GM12878 (cell line): ENCODE measurements around the gene HSD17B1. TPM values are rescaled to one million over a fixed set of nuclear protein-coding genes. Genes with fewer than 3 reads are reported as not detected.

ENCODE experiments used
- CUX1 ChIP-seq: IDR thresholded peaks from 2 replicates; pipeline ENCODE4 v1.6.1; 2012; ENCODE audit warnings: improper control_type of control experiment, low read depth, low read length; ENCODE audit not compliant: insufficient replicate concordance
- FOXK2 ChIP-seq: fragments of 450-650 bp; IDR thresholded peaks from 2 replicates; pipeline ENCODE4 v1.6.1; 2017; ENCODE audit warnings: mild to moderate bottlenecking, moderate library complexity
- GATAD2B ChIP-seq: fragments of 450-650 bp; conservative IDR thresholded peaks from 2 replicates; pipeline ENCODE4 v1.6.1; 2017; ENCODE audit warnings: low read depth, mild to moderate bottlenecking, moderate library complexity
- IKZF2 ChIP-seq, 2 experiments: fragments of 450-650 bp; IDR thresholded peaks; 2 replicates each; pipeline ENCODE4 v1.6.1; 2017; ENCODE audit warnings: mild to moderate bottlenecking in 2 of 2, moderate library complexity in 2 of 2
- KLF5 ChIP-seq: fragments of 450-650 bp; IDR thresholded peaks from 2 replicates; pipeline ENCODE4 v1.6.1; 2014; ENCODE audit warnings: mild to moderate bottlenecking; ENCODE audit not compliant: partially characterized antibody
- NRF1 ChIP-seq: conservative IDR thresholded peaks from 2 replicates; pipeline ENCODE4 v1.6.1; 2011; ENCODE audit warnings: mild to moderate bottlenecking, low read depth, low read length, improper control_type of control experiment
- PKNOX1 ChIP-seq: fragments of 450-650 bp; IDR thresholded peaks from 2 replicates; pipeline ENCODE4 v1.6.1; 2016; ENCODE audit warnings: mild to moderate bottlenecking
- PML ChIP-seq: IDR thresholded peaks from 2 replicates; pipeline ENCODE4 v1.6.1; 2012; ENCODE audit warnings: low read length, inconsistent platforms
- PRDM15 ChIP-seq: fragments of 450-650 bp; formaldehyde crosslinking; IDR thresholded peaks from 2 replicates; pipeline ENCODE4 v1.4.0; 2020; ENCODE audit warnings: mild to moderate bottlenecking, moderate library complexity
- RELA ChIP-seq: fragments of 450-650 bp; IDR thresholded peaks from 2 replicates; pipeline ENCODE4 v1.8.0; 2014; ENCODE audit warnings: borderline replicate concordance; ENCODE audit not compliant: partially characterized antibody
- RFX5 ChIP-seq: IDR thresholded peaks from 2 replicates; pipeline ENCODE4 v1.6.1; 2011; ENCODE audit warnings: low read depth, low read length, improper control_type of control experiment
- TCF3 ChIP-seq: IDR thresholded peaks from 2 replicates; pipeline ENCODE4 v1.6.1; 2012; ENCODE audit warnings: low read depth, mild to moderate bottlenecking, low read length, borderline replicate concordance; ENCODE audit not compliant: insufficient read depth
- ZNF592 ChIP-seq: fragments of 450-650 bp; IDR thresholded peaks from 2 replicates; pipeline ENCODE4 v1.6.1; 2017; ENCODE audit warnings: mild to moderate bottlenecking, moderate library complexity
- polyA plus RNA-seq, 11 experiments: library from polyadenylated mRNA; depleted of rRNA in 4 of 11; unstranded in 6 of 11; stranded (reverse) in 5 of 11; fragments of >200 nt; fragmentation: Nextera tagmentation in 4 of 11; fragmentation: Illumina TruSeq in 1 of 11; extraction: Ambion mirVana in 4 of 11; extraction: Trizol in 1 of 11; gene quantifications; 1 replicate in 1 of 11; 2 replicates in 10 of 11; pipeline versions ENCODE4 v1.2.1 to v1.2.3, GENCODE V29; 2011 to 2016; ENCODE audit warnings: inconsistent platforms in 2 of 11, missing spikeins in 2 of 11, low read depth in 1 of 11
- total RNA-seq, 4 experiments: library from RNA; depleted of rRNA in 3 of 4; stranded (reverse); fragments of >200 nt in 3 of 4; fragmentation: Illumina TruSeq in 1 of 4; extraction: Trizol in 1 of 4; gene quantifications; 2 replicates each; pipeline versions ENCODE4 v1.2.1 to v1.2.3, GENCODE V29; 2013 to 2021

The HSD17B1 gene
- total and polyA plus RNA-seq, 10 of the 15 experiments (the other 5 are each of a cell fraction or from before 2014, with no cell fraction given) = 0.15 to 1.1 (median 0.42) TPM

- TF ChIP-seq PRDM15 (CRISPR knock-in tag) (no peak), FOXK2 (0 out of 2 replicates have a peak, but pooled peaks have one; percentile 15), CUX1 (no peak), TCF3 (0 out of 2 replicates have a peak, but pooled peaks have one; percentile 53), NRF1 (0 out of 2 replicates have a peak, but pooled peaks have one; percentile 9), GATAD2B (peak; percentile 98), KLF5 (no peak), PKNOX1 (no peak), RELA (no peak), PML (no peak; the same call in 1 of the 2 replicates), IKZF2 (IDR thresholded peaks at IDR 0.05) (peak; percentile 9 to 19; a peak in 1 of 4 replicates), RFX5 (no peak), ZNF592 (no peak)
Measured at GRCh38 chr17:42536372-42537155, 16.2 kb upstream of the HSD17B1 start (continued).
